ENCODE results near the gene SRGAP3.

Gene SRGAP3

GRCh38 chr3:9279966-9280365 lies 30.5 kb upstream of the SRGAP3 start:
- H3K4me2 ChIP-seq (ENCODE audit: low read length): no peak overlapping the region
- H3K4me3 ChIP-seq (ENCODE audit: low read length): no peak overlapping the region
- no peaks in the 10 kb centered on the region for H3K9me3 ChIP-seq (replicated peaks; ENCODE audit: low read length)
- no peak overlapping the region for H3K9ac ChIP-seq (ENCODE audit: low read depth, low read length)
- no peaks in the 10 kb centered on the region for H3K36me3 ChIP-seq (ENCODE audit: insufficient read depth, low read length)
- no peaks in the 10 kb centered on the region for H3K27me3 ChIP-seq (ENCODE audit: control insufficient read depth, insufficient read depth, low read length)
- H3K4me1 ChIP-seq (ENCODE audit: control insufficient read depth, insufficient read depth, low read length): peaks cover 4% of the 10 kb centered on the region

DNA sequence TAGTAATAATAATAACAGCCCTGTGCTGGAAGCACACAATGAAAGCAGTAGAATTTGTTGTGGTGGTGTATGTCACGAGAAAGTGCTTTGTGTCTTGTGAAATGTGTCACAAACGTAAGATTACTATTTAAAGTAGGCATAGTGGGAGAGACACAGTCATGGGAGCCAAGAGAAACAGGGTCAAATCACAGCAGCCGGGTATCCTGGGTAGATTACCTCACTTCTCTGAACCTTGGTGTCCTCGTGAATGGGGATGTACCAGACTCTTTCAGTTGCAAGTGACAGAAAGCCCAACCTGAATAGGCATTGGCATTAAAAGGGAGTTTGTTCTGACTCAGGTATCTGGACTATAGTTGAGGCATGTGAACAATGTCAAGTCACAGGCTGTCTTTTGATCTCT lies 29.1 kb upstream of the SRGAP3 start:
- Histone ChIP-seq H3K4me2 (ENCODE audit: low read length) (no peak overlapping the region), H3K36me3 (ENCODE audit: insufficient read depth, low read length) (no peaks in the 10 kb centered on the region)

GRCh38 chr3:9278085-9278484 lies 28.6 kb upstream of the SRGAP3 start:
- peaks cover 4% of the 10 kb centered on the region for H3K4me1 ChIP-seq (ENCODE audit: control insufficient read depth, insufficient read depth, low read length)
- no peaks in the 10 kb centered on the region for H3K27me3 ChIP-seq (ENCODE audit: control insufficient read depth, insufficient read depth, low read length)
- no peaks in the 10 kb centered on the region for H3K9me3 ChIP-seq (replicated peaks; ENCODE audit: low read length)
- no peak overlapping the region for H3K4me3 ChIP-seq (ENCODE audit: low read length)
- no peak overlapping the region for H3K4me2 ChIP-seq (ENCODE audit: low read length)
- no peaks in the 10 kb centered on the region for H3K36me3 ChIP-seq (ENCODE audit: insufficient read depth, low read length)
- H3K9ac ChIP-seq (ENCODE audit: low read depth, low read length): no peak overlapping the region

More for the DNA sequence above, 29.1 kb upstream of the SRGAP3 start:
- Histone ChIP-seq H3K9ac (ENCODE audit: low read depth, low read length) (no peak overlapping the region), H3K27me3 (ENCODE audit: control insufficient read depth, insufficient read depth, low read length) (no peaks in the 10 kb centered on the region), H3K9me3 (replicated peaks; ENCODE audit: low read length) (no peaks in the 10 kb centered on the region), H3K4me1 (ENCODE audit: control insufficient read depth, insufficient read depth, low read length) (peaks cover 4% of the 10 kb centered on the region), H3K4me3 (ENCODE audit: low read length) (no peak overlapping the region)

DNA sequence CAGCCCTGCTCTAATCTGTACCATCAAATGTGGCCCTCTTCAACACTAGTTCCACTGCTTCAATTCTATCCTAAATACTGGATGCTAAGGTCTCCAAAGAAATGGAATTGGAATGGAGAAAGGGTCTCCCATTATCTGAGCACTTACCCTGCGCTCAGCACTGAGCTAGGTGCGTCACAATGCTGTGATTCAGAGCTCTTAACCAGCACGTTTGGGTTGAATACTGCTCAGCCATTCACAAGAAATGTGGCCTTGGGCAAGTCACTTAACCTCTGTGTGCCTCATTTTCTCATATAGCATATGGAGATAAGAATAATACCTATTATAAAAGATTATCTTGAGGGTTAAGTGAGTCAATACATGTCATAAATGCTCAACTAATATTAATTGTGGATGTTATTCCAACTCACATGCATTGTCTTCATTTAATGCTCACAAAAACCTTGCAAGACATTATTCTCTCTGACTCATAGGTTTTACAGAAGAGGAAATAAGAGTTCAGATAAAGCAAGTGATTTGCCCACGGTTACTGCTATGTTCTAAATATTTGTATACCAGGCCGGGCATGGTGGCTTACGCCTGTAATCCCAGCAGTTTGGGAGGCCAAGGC lies 27.4 kb upstream of the SRGAP3 start:
- Histone ChIP-seq H3K9ac (ENCODE audit: low read depth, low read length) (no peak overlapping the region), H3K27me3 (ENCODE audit: control insufficient read depth, insufficient read depth, low read length) (no peaks in the 10 kb centered on the region), H3K9me3 (replicated peaks; ENCODE audit: low read length) (no peaks in the 10 kb centered on the region), H3K4me3 (ENCODE audit: low read length) (no peak overlapping the region), H3K4me1 (ENCODE audit: control insufficient read depth, insufficient read depth, low read length) (peaks cover 4% of the 10 kb centered on the region), H3K4me2 (ENCODE audit: low read length) (no peak overlapping the region), H3K36me3 (ENCODE audit: insufficient read depth, low read length) (no peaks in the 10 kb centered on the region)

- no peaks in the 10 kb centered on the region for H3K36me3 ChIP-seq (ENCODE audit: insufficient read depth, low read length)
- H3K27me3 ChIP-seq (ENCODE audit: control insufficient read depth, insufficient read depth, low read length): peaks cover 5% of the 10 kb centered on the region
- H3K4me3 ChIP-seq (ENCODE audit: low read length): no peak overlapping the region
- H3K4me2 ChIP-seq (ENCODE audit: low read length): no peak overlapping the region
- H3K4me1 ChIP-seq (ENCODE audit: control insufficient read depth, insufficient read depth, low read length): no peaks in the 10 kb centered on the region
- H3K9me3 ChIP-seq (replicated peaks; ENCODE audit: low read length): no peaks in the 10 kb centered on the region
- H3K9ac ChIP-seq (ENCODE audit: low read depth, low read length): no peak overlapping the region
Observed at GRCh38 chr3:9271903-9272302, 22.5 kb upstream of the SRGAP3 start.

DNA sequence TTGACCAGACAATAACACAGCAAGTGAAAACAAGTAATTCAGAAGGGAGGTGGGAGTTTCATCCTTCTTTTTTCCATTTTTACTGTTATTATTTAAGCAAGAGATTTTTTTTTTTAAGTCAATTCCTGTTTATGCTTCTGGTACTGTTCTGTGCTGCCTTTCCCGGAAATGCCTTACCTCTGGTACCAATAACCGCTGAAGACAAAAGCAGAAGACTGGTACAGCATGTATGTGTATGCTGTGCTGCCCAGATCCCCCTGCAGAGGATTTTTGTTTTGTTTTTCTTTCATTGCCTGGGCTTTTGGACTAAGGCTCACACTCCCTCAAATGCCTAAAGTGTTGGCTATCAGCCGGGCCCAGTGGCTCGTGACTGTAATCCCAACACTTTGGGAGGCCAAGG lies 21.3 kb upstream of the SRGAP3 start:
- Histone ChIP-seq H3K4me3 (ENCODE audit: low read length) (no peak overlapping the region), H3K9me3 (replicated peaks; ENCODE audit: low read length) (no peaks in the 10 kb centered on the region), H3K9ac (ENCODE audit: low read depth, low read length) (no peak overlapping the region)

DNA sequence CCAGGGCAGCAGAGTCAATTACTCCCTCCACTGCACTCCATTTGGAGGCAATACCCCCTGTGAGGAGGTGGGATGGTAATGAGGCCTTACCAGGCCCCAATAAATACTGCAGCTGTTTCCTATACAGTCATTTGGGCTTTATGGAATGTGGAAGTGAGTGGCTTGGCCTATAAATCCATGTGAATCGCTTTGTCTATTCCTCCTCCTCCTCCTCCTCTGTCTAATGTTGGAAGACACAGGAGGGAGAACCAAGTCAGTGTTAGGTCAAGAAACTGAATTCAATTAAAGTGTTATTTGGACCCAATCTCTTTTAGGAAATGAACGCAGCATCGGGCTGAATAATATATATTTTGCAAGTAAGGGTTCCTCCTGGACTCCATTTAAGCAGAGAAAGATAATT lies 17.3 kb upstream of the SRGAP3 start:
- Histone ChIP-seq H3K4me1 (ENCODE audit: control insufficient read depth, insufficient read depth, low read length) (no peaks in the 10 kb centered on the region), H3K36me3 (ENCODE audit: insufficient read depth, low read length) (no peaks in the 10 kb centered on the region), H3K9me3 (replicated peaks; ENCODE audit: low read length) (no peaks in the 10 kb centered on the region), H3K9ac (ENCODE audit: low read depth, low read length) (no peak overlapping the region), H3K27me3 (ENCODE audit: control insufficient read depth, insufficient read depth, low read length) (peaks cover 5% of the 10 kb centered on the region), H3K4me3 (ENCODE audit: low read length) (no peak overlapping the region), H3K4me2 (ENCODE audit: low read length) (no peak overlapping the region)

More for the DNA sequence above, 21.3 kb upstream of the SRGAP3 start:
- Histone ChIP-seq H3K27me3 (ENCODE audit: control insufficient read depth, insufficient read depth, low read length) (peaks cover 5% of the 10 kb centered on the region), H3K4me2 (ENCODE audit: low read length) (no peak overlapping the region), H3K4me1 (ENCODE audit: control insufficient read depth, insufficient read depth, low read length) (no peaks in the 10 kb centered on the region), H3K36me3 (ENCODE audit: insufficient read depth, low read length) (no peaks in the 10 kb centered on the region)

- no peaks in the 10 kb centered on the region for H3K4me1 ChIP-seq (ENCODE audit: control insufficient read depth, insufficient read depth, low read length)
- H3K27me3 ChIP-seq (ENCODE audit: control insufficient read depth, insufficient read depth, low read length): peaks cover 12% of the 10 kb centered on the region
- H3K9me3 ChIP-seq (replicated peaks; ENCODE audit: low read length): no peaks in the 10 kb centered on the region
- H3K9ac ChIP-seq (ENCODE audit: low read depth, low read length): no peak overlapping the region
- H3K4me3 ChIP-seq (ENCODE audit: low read length): no peak overlapping the region
- no peak overlapping the region for H3K4me2 ChIP-seq (ENCODE audit: low read length)
- H3K36me3 ChIP-seq (ENCODE audit: insufficient read depth, low read length): no peaks in the 10 kb centered on the region
Observed at GRCh38 chr3:9260305-9260704, 10.9 kb upstream of the SRGAP3 start.

DNA sequence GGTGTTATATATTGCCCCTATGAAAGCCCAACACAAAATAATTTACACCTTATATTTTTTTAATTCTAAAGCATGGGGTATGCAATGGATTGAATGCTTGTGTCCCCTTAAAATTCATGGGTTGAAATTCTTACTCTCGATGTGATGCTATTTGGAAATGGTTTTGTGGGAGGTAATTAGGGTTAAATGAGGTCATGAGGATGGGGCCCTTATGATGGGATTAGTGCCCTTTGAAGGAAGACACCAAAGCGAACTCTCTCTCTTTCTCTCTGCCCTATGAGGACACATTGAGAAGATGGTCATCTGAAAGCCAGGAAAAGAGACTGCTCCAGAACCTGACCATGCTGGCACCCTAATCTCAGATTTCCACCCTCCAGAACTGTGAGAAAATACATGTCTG lies 7.6 kb upstream of the SRGAP3 start:
- Histone ChIP-seq H3K36me3 (ENCODE audit: insufficient read depth, low read length) (no peaks in the 10 kb centered on the region), H3K9ac (ENCODE audit: low read depth, low read length) (no peak overlapping the region), H3K27me3 (ENCODE audit: control insufficient read depth, insufficient read depth, low read length) (peaks cover 18% of the 10 kb centered on the region), H3K4me3 (ENCODE audit: low read length) (no peak overlapping the region), H3K9me3 (replicated peaks; ENCODE audit: low read length) (no peaks in the 10 kb centered on the region), H3K4me1 (ENCODE audit: control insufficient read depth, insufficient read depth, low read length) (no peaks in the 10 kb centered on the region), H3K4me2 (ENCODE audit: low read length) (no peak overlapping the region)

GRCh38 chr3:9255976-9256375 lies 6.5 kb upstream of the SRGAP3 start:
- Histone ChIP-seq H3K4me3 (ENCODE audit: low read length) (no peak overlapping the region), H3K27me3 (ENCODE audit: control insufficient read depth, insufficient read depth, low read length) (peaks cover 23% of the 10 kb centered on the region), H3K9ac (ENCODE audit: low read depth, low read length) (no peak overlapping the region), H3K36me3 (ENCODE audit: insufficient read depth, low read length) (no peaks in the 10 kb centered on the region), H3K4me1 (ENCODE audit: control insufficient read depth, insufficient read depth, low read length) (no peaks in the 10 kb centered on the region), H3K4me2 (ENCODE audit: low read length) (no peak overlapping the region), H3K9me3 (replicated peaks; ENCODE audit: low read length) (no peaks in the 10 kb centered on the region)

- H3K9me3 ChIP-seq (replicated peaks; ENCODE audit: low read length): no peaks in the 10 kb centered on the region
- no peak overlapping the region for H3K9ac ChIP-seq (ENCODE audit: low read depth, low read length)
- H3K27me3 ChIP-seq (ENCODE audit: control insufficient read depth, insufficient read depth, low read length): peaks cover 23% of the 10 kb centered on the region
- H3K36me3 ChIP-seq (ENCODE audit: insufficient read depth, low read length): no peaks in the 10 kb centered on the region
- H3K4me1 ChIP-seq (ENCODE audit: control insufficient read depth, insufficient read depth, low read length): peaks cover 2% of the 10 kb centered on the region
- no peak overlapping the region for H3K4me2 ChIP-seq (ENCODE audit: low read length)
- no peak overlapping the region for H3K4me3 ChIP-seq (ENCODE audit: low read length)
Observed at GRCh38 chr3:9254764-9255163, 5.3 kb upstream of the SRGAP3 start.

DNA sequence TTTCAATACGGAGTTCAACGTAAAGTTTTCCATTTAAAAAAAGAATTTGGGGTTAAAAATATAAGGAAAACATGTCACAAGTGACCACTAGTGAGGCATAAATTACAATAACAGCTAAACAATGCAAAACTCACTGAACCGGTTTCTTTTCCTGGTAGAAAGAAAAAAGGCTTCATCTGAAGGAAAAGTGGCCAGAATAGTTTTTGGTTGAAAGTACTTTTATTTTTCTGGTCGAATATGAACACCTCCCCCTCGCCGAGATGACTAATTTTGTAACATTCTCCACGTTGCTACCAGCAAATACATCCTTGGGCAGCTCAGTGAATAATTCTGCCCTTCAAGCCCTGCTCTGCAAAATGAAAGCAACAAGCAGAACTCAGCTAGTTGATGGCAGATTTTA lies 3.9 kb upstream of the SRGAP3 start:
- peaks cover 11% of the 10 kb centered on the region for H3K4me1 ChIP-seq (ENCODE audit: control insufficient read depth, insufficient read depth, low read length)
- no peaks in the 10 kb centered on the region for H3K9me3 ChIP-seq (replicated peaks; ENCODE audit: low read length)
- no peaks in the 10 kb centered on the region for H3K36me3 ChIP-seq (ENCODE audit: insufficient read depth, low read length)
- no peak overlapping the region for H3K4me3 ChIP-seq (ENCODE audit: low read length)
- H3K27me3 ChIP-seq (ENCODE audit: control insufficient read depth, insufficient read depth, low read length): peaks cover 33% of the 10 kb centered on the region
- H3K9ac ChIP-seq (ENCODE audit: low read depth, low read length): no peak overlapping the region
- no peak overlapping the region for H3K4me2 ChIP-seq (ENCODE audit: low read length)

Measured in skeletal muscle satellite cell (primary cell).